HEK293 (cell line): ENCODE results near the gene PHLDB3.

Experiments used
- CTCF ChIA-PET: fragments of 350-600 bp; formaldehyde crosslinking; extraction: SDS; loops from one replicate; lab custom pipeline; 2021; ENCODE audit warnings: antibody characterized with exemption; lab: Yijun Ruan, JAX
- POLR2A ChIA-PET: fragments of 300-600 bp; formaldehyde crosslinking; extraction: SDS; loops from one replicate; lab custom pipeline; 2020; ENCODE audit warnings: antibody characterized with exemption, inconsistent platforms; lab: Yijun Ruan, JAX
- H3K27ac ChIP-seq: fragments of 200-500 bp; sonication (Bioruptor generic); 2 replicates; pipeline ENCODE4 v1.5.1; 2014; ENCODE audit warnings: low read depth, low read length, control low read depth, inconsistent platforms; ENCODE audit errors: extremely low read depth
- H3K36me3 ChIP-seq, 2 experiments: fragments of 200-500 bp in 1 of 2; sonication (Bioruptor generic) in 1 of 2; 1 replicate in 1 of 2; 2 replicates in 1 of 2; pipeline ENCODE4 v1.5.1; 2014 to 2017; ENCODE audit warnings: inconsistent platforms in 2 of 2, low read length in 2 of 2; ENCODE audit not compliant: control insufficient read depth in 2 of 2, insufficient read depth in 1 of 2
- H3K4me1 ChIP-seq: fragments of 200-500 bp; sonication (Bioruptor generic); 2 replicates; pipeline ENCODE4 v1.5.1; 2014; ENCODE audit warnings: mild to moderate bottlenecking, low read length, inconsistent platforms; ENCODE audit not compliant: control insufficient read depth, insufficient read depth
- H3K4me3 ChIP-seq: 2 replicates; pipeline ENCODE4 v1.5.1; 2011; ENCODE audit warnings: low read depth, mild to moderate bottlenecking, control low read depth, low read length, moderate library complexity
- H3K9me3 ChIP-seq: fragments of 200-500 bp; sonication (Bioruptor generic); 2 replicates; pipeline ENCODE4 v1.5.1; 2014; ENCODE audit warnings: low read depth, low read length, inconsistent platforms; ENCODE audit not compliant: control insufficient read depth, insufficient read depth
- BCL11A ChIP-seq: fragments of 450-650 bp; formaldehyde crosslinking; IDR thresholded peaks from 2 replicates; pipeline ENCODE4 v1.5.1; 2016; ENCODE audit warnings: low read depth, missing biosample characterization, missing genetic modification characterization
- GLIS1 ChIP-seq: fragments of 450-650 bp; formaldehyde crosslinking; IDR thresholded peaks from 2 replicates; pipeline ENCODE4 v1.5.1; 2016; ENCODE audit warnings: missing biosample characterization, missing genetic modification characterization
- PRDM10 ChIP-seq: fragments of 450-650 bp; formaldehyde crosslinking; IDR thresholded peaks from 2 replicates; pipeline ENCODE4 v1.5.1; 2016; ENCODE audit warnings: missing biosample characterization, missing genetic modification characterization
- RBAK ChIP-seq: fragments of 450-650 bp; formaldehyde crosslinking; IDR thresholded peaks from 2 replicates; pipeline ENCODE4 v1.5.1; 2016; ENCODE audit warnings: missing biosample characterization, missing genetic modification characterization
- WT1 ChIP-seq: fragments of 450-650 bp; formaldehyde crosslinking; IDR thresholded peaks from 2 replicates; pipeline ENCODE4 v1.5.1; 2016; ENCODE audit warnings: missing biosample characterization, missing genetic modification characterization
- ZBTB6 ChIP-seq: fragments of 450-650 bp; formaldehyde crosslinking; IDR thresholded peaks from 2 replicates; pipeline ENCODE4 v1.5.1; 2017; ENCODE audit warnings: missing biosample characterization, missing genetic modification characterization
- ZEB2 ChIP-seq: fragments of 450-650 bp; formaldehyde crosslinking; IDR thresholded peaks from 2 replicates; pipeline ENCODE4 v1.5.1; 2016; ENCODE audit warnings: missing biosample characterization, missing genetic modification characterization
- ZFP3 ChIP-seq: fragments of 450-650 bp; formaldehyde crosslinking; IDR thresholded peaks from 2 replicates; pipeline ENCODE4 v1.5.1; 2016; ENCODE audit warnings: low read depth, missing biosample characterization, missing genetic modification characterization
- ZNF10 ChIP-seq: fragments of 450-650 bp; formaldehyde crosslinking; IDR thresholded peaks from 2 replicates; pipeline ENCODE4 v1.5.1; 2017; ENCODE audit warnings: missing biosample characterization, missing genetic modification characterization
- ZNF132 ChIP-seq: fragments of 450-650 bp; formaldehyde crosslinking; IDR thresholded peaks from 2 replicates; pipeline ENCODE4 v1.5.1; 2017; ENCODE audit warnings: missing biosample characterization, missing genetic modification characterization, borderline replicate concordance
- ZNF146 ChIP-seq: fragments of 450-650 bp; formaldehyde crosslinking; IDR thresholded peaks from 2 replicates; pipeline ENCODE4 v1.5.1; 2016; ENCODE audit warnings: missing biosample characterization, missing genetic modification characterization
- ZNF23 ChIP-seq: fragments of 450-650 bp; formaldehyde crosslinking; IDR thresholded peaks from 2 replicates; pipeline ENCODE4 v1.5.1; 2016; ENCODE audit warnings: missing biosample characterization, missing genetic modification characterization, borderline replicate concordance
- ZNF354C ChIP-seq: fragments of 450-650 bp; formaldehyde crosslinking; IDR thresholded peaks from 2 replicates; pipeline ENCODE4 v1.5.1; 2016; ENCODE audit warnings: missing biosample characterization, missing genetic modification characterization, low read depth, borderline replicate concordance
- ZNF394 ChIP-seq: fragments of 450-650 bp; formaldehyde crosslinking; IDR thresholded peaks from 2 replicates; pipeline ENCODE4 v1.5.1; 2016; ENCODE audit warnings: missing biosample characterization, missing genetic modification characterization, mild to moderate bottlenecking, moderate library complexity, borderline replicate concordance
- ZNF433 ChIP-seq: fragments of 450-650 bp; formaldehyde crosslinking; IDR thresholded peaks from 2 replicates; pipeline ENCODE4 v1.5.1; 2016; ENCODE audit warnings: missing biosample characterization, missing genetic modification characterization, low read depth
- ZNF449 ChIP-seq: fragments of 450-650 bp; formaldehyde crosslinking; IDR thresholded peaks from 2 replicates; pipeline ENCODE4 v1.5.1; 2017; ENCODE audit warnings: missing biosample characterization, mild to moderate bottlenecking, missing genetic modification characterization, moderate library complexity
- ZNF549 ChIP-seq: fragments of 450-650 bp; IDR thresholded peaks from 2 replicates; pipeline ENCODE4 v1.5.1; 2018; ENCODE audit warnings: missing biosample characterization, missing genetic modification characterization, mild to moderate bottlenecking, inconsistent platforms, moderate library complexity
- ZNF626 ChIP-seq: fragments of 450-650 bp; sonication (Bioruptor Pico); formaldehyde crosslinking; IDR thresholded peaks from 2 replicates; pipeline ENCODE4 v1.5.1; 2018; ENCODE audit warnings: missing biosample characterization, missing genetic modification characterization, inconsistent platforms
- ZNF747 ChIP-seq: fragments of 450-650 bp; formaldehyde crosslinking; IDR thresholded peaks from 2 replicates; pipeline ENCODE4 v1.5.1; 2016; ENCODE audit warnings: missing biosample characterization, missing genetic modification characterization

PHLDB3 gene

GRCh38 chr19:43462785-43463380 lies 41.7 kb downstream of the PHLDB3 start (continued):
- TF ChIP-seq ZNF449 (tag by site-specific recombination) (peak; percentile 91), ZNF747 (tag by site-specific recombination) (no peak), BCL11A (tag by site-specific recombination) (no peak), ZNF354C (no peak), ZEB2 (0 out of 2 replicates have a peak, but pooled peaks have one; percentile 40), ZNF433 (tag by site-specific recombination) (no peak), ZNF132 (tag by site-specific recombination) (no peak), ZNF626 (tag by site-specific recombination) (no peak), GLIS1 (tag by site-specific recombination) (no peak), WT1 (tag by site-specific recombination) (no peak), PRDM10 (tag by site-specific recombination) (no peak), ZNF146 (no peak), ZNF23 (tag by site-specific recombination) (no peak), ZNF10 (tag by site-specific recombination) (peak; percentile 57), ZFP3 (no peak), ZNF394 (tag by site-specific recombination) (no peak), ZNF549 (tag by site-specific recombination) (no peak)

DNA sequence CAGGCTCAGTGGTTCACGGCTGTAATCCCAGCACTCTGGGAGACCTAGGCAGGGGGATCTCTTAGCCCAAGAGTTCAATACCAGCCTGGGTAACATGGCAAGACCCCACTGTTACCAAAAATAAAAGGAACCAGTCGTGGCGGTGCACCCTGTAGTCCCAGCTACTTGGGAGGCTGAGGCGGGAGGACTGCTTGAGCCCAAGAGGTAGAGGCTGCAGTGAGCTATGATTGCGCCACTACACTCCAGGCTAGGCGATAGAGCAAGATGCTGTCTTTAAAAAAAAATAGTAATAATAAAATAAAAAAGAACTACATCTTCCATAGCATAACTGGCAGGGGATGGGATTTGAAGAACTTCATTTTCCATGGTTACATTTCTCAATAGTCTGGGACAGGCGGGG lies 42.2 kb downstream of the PHLDB3 start:
- Histone ChIP-seq H3K36me3 (no peaks in the 10 kb centered on the region; a peak in 1 of 3 replicates), H3K27ac (no peak overlapping the region)
- CTCF ChIA-PET: interaction anchor here (0.6 to 12.2 kb wide), 4 partner anchors 15 to 129 kb away, joined by 3 to 180 read pairs (median 6); no protein-coding TSS in a partner anchor
- peak; percentile 84 for TF ChIP-seq ZBTB6
- no peak for TF ChIP-seq RBAK (tag by site-specific recombination)
- TF ChIP-seq, all 188 proteins: peak for 1
- peaks cover 7% of the 10 kb centered on the region; the same call in 1 of the 2 replicates for H3K4me1 ChIP-seq
- no peak overlapping the region for H3K4me3 ChIP-seq
- POLR2A ChIA-PET: interaction anchor here (0.5 to 2.2 kb wide), 9 partner anchors 14 to 292 kb away, joined by 3 to 22 read pairs (median 10); partner anchors contain the start of genes ETHE1, PHLDB3, SMG9 and ZNF575
- H3K9me3 ChIP-seq: no peaks in the 10 kb centered on the region
